ENCODE data around the gene KRT72.

GRCh38 chr12:52648012-52648550 lies 46.8 kb upstream of the KRT72 start:
- TF ChIP-seq CTCF (IDR thresholded peaks at IDR 0.05; ENCODE audit: low read depth, low read length, poor library complexity, severe bottlenecking) (no peak), EZH2phosphoT487 (IDR thresholded peaks at IDR 0.05; ENCODE audit: borderline replicate concordance, low read length) (no peak)

All from DOHH2 (cell line).